Gastroesophageal sphincter (tissue), 4 donors: Measurements from ENCODE around the gene NOP10. TPM values are rescaled to one million over a fixed set of nuclear protein-coding genes. Genes with fewer than 3 reads are reported as not detected.

Source experiments
- ATAC-seq: fragments of 150-250 bp; one replicate; pipeline ENCODE4 v1.9.1; 2016; ENCODE audit warnings: mild to moderate bottlenecking, moderate library complexity
- H3K27ac ChIP-seq, 4 donors: fragments of 200-600 bp; sonication (generic) in 3 of 4; 1 replicate in 3 of 4; 2 replicates in 1 of 4; pipeline ENCODE4 v1.5.1; 2016 to 2019
- H3K27me3 ChIP-seq: fragments of 200-600 bp; sonication (generic); one replicate; pipeline ENCODE4 v1.5.1; 2019
- H3K36me3 ChIP-seq, 2 donors: fragments of 200-600 bp; sonication (generic); one replicate each; pipeline ENCODE4 v1.5.1; 2019; ENCODE audit warnings: control low read depth in 1 of 2
- H3K4me1 ChIP-seq, 3 donors: fragments of 200-600 bp; sonication (generic); 1 replicate in 2 of 3; 2 replicates in 1 of 3; pipeline ENCODE4 v1.5.1; 2016 to 2019; ENCODE audit warnings: control low read depth in 2 of 3
- H3K4me3 ChIP-seq, 2 donors: fragments of 200-600 bp; sonication (generic); one replicate each; pipeline ENCODE4 v1.5.1; 2019; ENCODE audit warnings: mild to moderate bottlenecking in 1 of 2, moderate library complexity in 1 of 2
- H3K9me3 ChIP-seq, 3 donors: fragments of 200-600 bp; sonication (generic); one replicate each; pipeline ENCODE4 v1.5.1; 2017 to 2019; ENCODE audit warnings: control low read depth in 2 of 3
- EP300 ChIP-seq: sonication (generic); formaldehyde crosslinking; IDR thresholded peaks from one replicate; pipeline ENCODE4 v1.6.1; 2017; ENCODE audit warnings: antibody characterized with exemption, mild to moderate bottlenecking
- POLR2A ChIP-seq, 2 donors: fragments of 450-650 bp; IDR thresholded peaks; one replicate each; pipeline ENCODE4 v1.6.1; 2017; ENCODE audit warnings: antibody characterized with exemption in 2 of 2, mild to moderate bottlenecking in 2 of 2, moderate library complexity in 1 of 2
- POLR2AphosphoS5 ChIP-seq: sonication (generic); formaldehyde crosslinking; IDR thresholded peaks from one replicate; pipeline ENCODE4 v1.6.1; 2017; ENCODE audit warnings: antibody characterized with exemption
- WGBS, 2 donors: methylation state at CpG; one replicate each; pipeline ENCODE4 v1.1.5; 2018; ENCODE audit warnings: low coverage in 1 of 2; 5-methylcytosine and 5-hydroxymethylcytosine counted together
- total RNA-seq, 4 donors: library from RNA; depleted of rRNA; stranded (reverse); fragments of >200 nt; gene quantifications; one replicate each; pipeline ENCODE4 v1.1.0, GENCODE V29; 2016
- TF ChIP-seq, protein P1 (sequence below), 4 experiments: fragments of 200-600 bp in 2 of 4; fragments of 450-650 bp in 2 of 4; sonication (generic) in 1 of 4; IDR thresholded peaks; one replicate each; pipeline ENCODE4 v1.5.1; 2017 to 2019; ENCODE audit warnings: antibody characterized with exemption in 4 of 4, mild to moderate bottlenecking in 2 of 4, moderate library complexity in 2 of 4

Gene NOP10
- total RNA-seq, 4 donors from 2014 or later, result 93.3 to 128 (median 108) TPM

DNA sequence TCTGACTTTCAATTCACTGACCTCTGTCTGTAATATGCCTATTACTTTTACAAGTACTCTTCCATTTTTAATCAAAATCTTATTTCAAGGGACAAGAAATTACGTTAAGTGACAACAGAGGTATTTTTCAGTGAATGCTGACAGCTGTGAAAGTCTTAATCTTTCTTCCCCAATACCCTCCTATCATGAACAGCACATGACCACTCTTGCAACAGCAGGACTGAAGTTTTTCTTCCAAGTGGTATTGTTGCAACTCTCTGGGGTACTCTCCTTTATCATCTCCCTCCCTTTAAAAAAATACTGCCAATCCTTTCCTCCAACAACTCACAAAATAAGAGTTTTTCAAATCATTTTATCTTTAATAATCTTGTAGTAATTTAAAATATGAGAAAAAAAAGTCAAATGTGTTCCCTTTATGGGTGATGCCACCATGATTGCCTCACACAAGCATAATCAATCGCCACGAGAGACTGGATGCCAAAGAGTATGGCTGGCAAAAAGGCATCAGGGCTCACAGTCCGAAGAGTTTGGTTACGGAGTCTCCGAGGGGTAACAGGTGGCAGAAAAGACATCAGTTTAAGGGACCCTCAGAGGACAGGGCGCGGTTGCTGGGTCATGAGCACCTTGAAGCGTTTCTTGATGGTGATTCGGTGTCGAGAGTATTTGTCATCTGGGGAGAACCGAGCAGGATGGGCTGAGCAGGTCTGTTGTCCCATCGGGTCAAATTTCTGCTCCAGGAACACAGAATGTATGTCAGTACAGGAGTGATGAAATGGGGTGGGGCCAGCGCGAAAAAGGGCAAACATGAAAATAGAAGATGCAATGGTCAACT is 1.3 kb downstream of the NOP10 start:
- no peak for ATAC-seq
- H3K4me1 ChIP-seq, result peaks cover 0 to 44% (median 11%) of the 10 kb centered on the region in 3 donors
- 94% methylated on average over 9 to 15 of the region's 15 CpGs for WGBS, 2 donors
- H3K9me3 ChIP-seq, result no peaks in the 10 kb centered on the region
- peak overlapping the region in 1 of 2 donors; percentile 68 for H3K4me3 ChIP-seq
- peak overlapping the region in 1 of 4 donors; percentile 84 for H3K27ac ChIP-seq
- H3K36me3 ChIP-seq, result peaks cover 0 to 24% of the 10 kb centered on the region in 2 donors
- no peak for TF ChIP-seq POLR2AphosphoS5
- no peak for TF ChIP-seq EP300
- TF ChIP-seq, protein P1, sequence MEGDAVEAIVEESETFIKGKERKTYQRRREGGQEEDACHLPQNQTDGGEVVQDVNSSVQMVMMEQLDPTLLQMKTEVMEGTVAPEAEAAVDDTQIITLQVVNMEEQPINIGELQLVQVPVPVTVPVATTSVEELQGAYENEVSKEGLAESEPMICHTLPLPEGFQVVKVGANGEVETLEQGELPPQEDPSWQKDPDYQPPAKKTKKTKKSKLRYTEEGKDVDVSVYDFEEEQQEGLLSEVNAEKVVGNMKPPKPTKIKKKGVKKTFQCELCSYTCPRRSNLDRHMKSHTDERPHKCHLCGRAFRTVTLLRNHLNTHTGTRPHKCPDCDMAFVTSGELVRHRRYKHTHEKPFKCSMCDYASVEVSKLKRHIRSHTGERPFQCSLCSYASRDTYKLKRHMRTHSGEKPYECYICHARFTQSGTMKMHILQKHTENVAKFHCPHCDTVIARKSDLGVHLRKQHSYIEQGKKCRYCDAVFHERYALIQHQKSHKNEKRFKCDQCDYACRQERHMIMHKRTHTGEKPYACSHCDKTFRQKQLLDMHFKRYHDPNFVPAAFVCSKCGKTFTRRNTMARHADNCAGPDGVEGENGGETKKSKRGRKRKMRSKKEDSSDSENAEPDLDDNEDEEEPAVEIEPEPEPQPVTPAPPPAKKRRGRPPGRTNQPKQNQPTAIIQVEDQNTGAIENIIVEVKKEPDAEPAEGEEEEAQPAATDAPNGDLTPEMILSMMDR (IDR thresholded peaks at IDR 0.05), result no peak
- TF ChIP-seq POLR2A (IDR thresholded peaks at IDR 0.05), result no peak
- H3K27me3 ChIP-seq, result no peaks in the 10 kb centered on the region

DNA sequence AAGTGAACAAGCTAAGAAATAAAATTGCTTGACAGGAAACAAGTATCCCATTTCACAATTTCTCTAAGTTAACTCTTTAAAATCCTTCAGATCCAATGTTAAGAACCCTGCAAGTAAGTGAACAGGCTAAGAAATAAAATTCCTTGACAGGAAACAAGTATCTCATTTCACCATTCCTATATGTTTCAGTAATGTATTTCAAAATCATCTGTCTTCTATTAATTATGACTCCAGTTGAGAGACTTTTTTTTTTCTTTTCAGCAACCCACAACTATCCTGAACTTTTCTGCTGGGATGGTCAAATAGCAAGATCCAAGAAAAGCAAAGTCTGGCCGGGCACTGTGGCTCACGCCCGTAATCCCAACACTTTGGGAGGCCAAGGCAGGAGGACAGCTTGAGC is 3.0 kb downstream of the NOP10 start:
- WGBS, 2 donors, result 70 to 100% methylated on average over 2 of the region's 3 CpGs
- Histone ChIP-seq H3K4me3 (no peak overlapping the region), H3K27ac (no peak overlapping the region), H3K36me3 (peaks cover 0 to 24% of the 10 kb centered on the region in 2 donors), H3K4me1 (peaks cover 0 to 60% (median 16%) of the 10 kb centered on the region in 3 donors), H3K27me3 (no peaks in the 10 kb centered on the region), H3K9me3 (no peaks in the 10 kb centered on the region)
- no peak for ATAC-seq
- TF ChIP-seq, protein P1 (IDR thresholded peaks at IDR 0.05), result no peak
- TF ChIP-seq POLR2AphosphoS5 (no peak), POLR2A (IDR thresholded peaks at IDR 0.05) (no peak), EP300 (no peak)

DNA sequence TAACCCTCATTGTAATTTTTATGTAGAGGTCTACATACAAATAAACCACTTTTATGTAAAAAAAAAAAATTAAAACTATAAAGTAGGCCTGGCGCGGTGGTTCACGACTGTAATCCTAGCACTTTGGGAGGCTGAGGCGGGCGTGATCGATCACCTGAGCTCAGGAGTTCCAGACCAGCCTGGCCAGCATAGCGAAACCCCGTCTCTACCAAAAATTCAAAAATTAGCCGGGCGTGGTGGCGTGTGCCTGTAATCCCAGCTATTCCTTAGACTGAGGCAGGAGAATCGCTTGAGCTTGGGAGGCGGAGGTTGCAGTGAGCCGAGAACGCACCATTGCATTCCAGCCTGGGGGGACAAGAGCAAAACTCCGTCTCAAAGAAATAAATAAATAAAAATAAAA is 4.6 kb downstream of the NOP10 start:
- peak overlapping the region; percentile 70 for H3K4me3 ChIP-seq
- H3K27me3 ChIP-seq, result no peaks in the 10 kb centered on the region
- H3K4me1 ChIP-seq, result peaks cover 0 to 68% (median 16%) of the 10 kb centered on the region in 3 donors
- peaks cover 0 to 24% of the 10 kb centered on the region in 2 donors for H3K36me3 ChIP-seq
- H3K9me3 ChIP-seq, result no peaks in the 10 kb centered on the region
- peak overlapping the region in 3 of 4 donors; percentile 85 to 90 (median 85) for H3K27ac ChIP-seq
- 65 to 67% methylated on average over 12 to 16 of the region's 16 CpGs for WGBS, 2 donors
- no peak for ATAC-seq
- TF ChIP-seq POLR2AphosphoS5 (no peak), POLR2A (IDR thresholded peaks at IDR 0.05) (no peak), EP300 (no peak)
- TF ChIP-seq, protein P1 (IDR thresholded peaks at IDR 0.05), result no peak

DNA sequence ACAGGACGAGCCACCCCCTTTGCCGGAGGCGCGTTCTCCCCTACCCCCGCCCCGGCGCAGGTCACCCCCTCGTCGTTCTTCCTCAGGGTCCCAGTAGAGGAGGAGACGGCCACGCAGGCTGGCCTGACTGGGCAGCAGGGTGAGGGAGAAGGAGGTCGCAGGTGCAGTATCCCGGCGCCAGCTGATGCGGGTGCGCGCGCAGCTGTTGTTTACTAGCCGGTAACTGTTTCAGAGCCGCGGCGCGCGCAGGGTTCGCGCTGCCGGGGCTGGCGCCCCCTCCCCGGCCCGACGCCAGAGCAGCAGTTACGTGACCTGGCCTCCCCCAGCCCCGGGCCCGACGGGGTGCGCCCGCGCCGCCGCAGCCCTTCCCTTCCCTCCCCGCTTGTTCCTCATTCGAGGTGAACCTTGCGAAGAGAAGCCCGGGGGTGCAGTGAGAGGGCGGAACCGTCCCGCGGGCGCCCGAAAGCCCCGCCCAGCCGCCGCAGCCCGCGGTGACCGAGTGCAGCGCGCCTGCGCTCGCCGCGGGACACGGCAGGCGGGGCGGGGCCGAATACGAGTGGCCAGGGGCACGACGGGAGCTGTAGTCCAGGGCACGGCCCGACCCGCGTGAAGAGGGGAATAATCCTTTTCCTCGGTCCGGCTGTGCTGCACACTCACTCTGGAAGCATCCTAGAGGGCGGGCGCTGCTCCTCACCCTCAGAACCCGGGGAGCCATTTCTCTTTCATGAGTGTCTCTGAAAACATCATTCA is 5.2 kb downstream of the NOP10 start, which contains the start of gene SLC12A6:
Gene SLC12A6 (minus strand): TSS at position 225 of the 750 bp plus-strand sequence. CDS start 1,101 bp downstream, outside the sequence.
- Histone ChIP-seq H3K4me3 (peak within 1 kb of the TSS; percentile 70), H3K36me3 (peaks cover 0 to 24% of the 10 kb centered on the region in 2 donors), H3K4me1 (peaks cover 0 to 68% (median 16%) of the 10 kb centered on the region in 3 donors), H3K27ac (peak within 1 kb of the TSS; percentile 41 to 90 (median 85)), H3K27me3 (no peaks in the 10 kb centered on the region), H3K9me3 (no peaks in the 10 kb centered on the region)
- 0% methylated on average over 1 of the region's 78 CpGs; no CpG with 5 or more reads in 1 of the 2 donors for WGBS, 2 donors
- peak; percentile 97 for ATAC-seq
- peak; percentile 77 to 84 for TF ChIP-seq POLR2A (IDR thresholded peaks at IDR 0.05)
- TF ChIP-seq, protein P1 (IDR thresholded peaks at IDR 0.05), result no peak
- peak; percentile 57 for TF ChIP-seq POLR2AphosphoS5
- TF ChIP-seq EP300, result no peak
